Measurements from ENCODE around the gene ATP10A.

Gene ATP10A

GRCh38 chr15:25709437-25710159, 153.5 kb downstream of the ATP10A start:
- no peak for TF ChIP-seq CTCF (IDR thresholded peaks at IDR 0.05)

GRCh38 chr15:25708391-25708790, 154.7 kb downstream of the ATP10A start:
- no peak for TF ChIP-seq CTCF (IDR thresholded peaks at IDR 0.05)

DNA sequence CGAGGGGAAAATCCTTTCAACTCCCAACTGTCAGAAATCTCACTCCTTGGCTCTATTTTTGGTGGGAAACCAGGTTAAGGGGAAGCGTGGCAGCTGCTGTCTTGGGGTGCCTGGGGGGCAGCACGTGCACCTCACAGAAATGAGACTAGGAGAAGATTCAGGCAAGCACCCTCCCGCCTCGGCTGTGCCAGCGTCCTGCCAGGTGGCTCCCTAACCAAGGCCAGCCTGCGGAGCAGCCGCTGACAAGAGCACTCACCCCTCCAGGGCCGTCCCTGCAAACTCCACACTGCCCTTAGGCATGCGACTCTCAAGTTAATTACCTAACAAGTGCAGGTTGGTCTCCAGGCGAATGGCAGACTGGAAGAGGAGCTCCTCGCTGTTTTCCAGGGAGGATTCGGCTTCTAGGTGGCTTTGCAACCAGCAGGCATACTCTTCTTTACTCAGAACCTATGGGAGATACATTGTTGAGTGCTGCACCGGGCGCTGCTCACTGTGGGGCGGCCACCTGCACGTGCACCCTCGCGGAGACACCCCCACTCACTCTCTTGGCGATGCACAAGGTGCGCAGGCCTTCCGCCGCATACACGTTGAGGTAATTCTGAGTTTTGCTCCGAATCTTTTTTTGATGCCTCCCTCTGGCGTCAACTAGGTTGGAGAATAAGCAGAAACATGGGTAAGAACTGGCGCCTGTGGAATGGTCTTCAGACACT, 155.3 kb downstream of the ATP10A start:
- no peak for TF ChIP-seq CTCF (IDR thresholded peaks at IDR 0.05)

- TF ChIP-seq CTCF (IDR thresholded peaks at IDR 0.05), result no peak
These were observed 156.8 kb downstream of the ATP10A start for GRCh38 chr15:25706176-25706955.

DNA sequence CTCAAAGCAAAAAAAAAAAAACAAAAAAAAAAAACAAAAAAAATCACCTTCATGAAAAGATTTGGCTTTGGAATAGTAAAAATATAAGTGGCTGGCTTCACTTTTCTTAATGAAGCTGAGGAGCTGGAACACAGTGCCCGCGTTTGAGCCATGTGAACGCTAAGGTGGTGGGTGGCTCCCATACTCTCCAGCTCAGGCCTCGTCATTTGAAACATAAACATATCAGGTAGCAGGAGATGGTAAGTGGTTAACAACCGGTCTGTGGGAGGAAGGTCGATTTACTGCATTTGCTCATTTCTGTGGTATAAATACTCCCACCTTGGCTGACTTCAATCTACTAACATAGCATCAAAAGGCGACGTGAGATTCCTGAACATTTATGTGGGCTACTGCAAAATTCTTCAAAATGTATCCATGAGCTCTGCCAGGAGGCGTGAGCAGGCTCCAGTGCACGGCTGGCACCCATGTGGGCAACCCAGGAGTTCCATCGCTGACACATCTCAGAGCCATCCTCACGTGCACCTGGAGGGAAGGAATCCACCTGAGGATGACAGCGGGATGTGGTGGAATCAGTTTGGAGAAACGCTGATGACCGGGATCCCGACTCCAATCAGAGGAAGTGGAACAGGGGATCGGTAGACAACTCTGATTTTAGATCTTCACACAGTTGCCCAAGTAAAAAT, 157.6 kb downstream of the ATP10A start:
- no peak for TF ChIP-seq CTCF (IDR thresholded peaks at IDR 0.05)

- TF ChIP-seq CTCF (IDR thresholded peaks at IDR 0.05), result no peak
These were observed 159.4 kb downstream of the ATP10A start for GRCh38 chr15:25703726-25704125.

Data from LNCAP (cell line).